Measurements from ENCODE around the gene MYO15B.

Gene MYO15B

DNA sequence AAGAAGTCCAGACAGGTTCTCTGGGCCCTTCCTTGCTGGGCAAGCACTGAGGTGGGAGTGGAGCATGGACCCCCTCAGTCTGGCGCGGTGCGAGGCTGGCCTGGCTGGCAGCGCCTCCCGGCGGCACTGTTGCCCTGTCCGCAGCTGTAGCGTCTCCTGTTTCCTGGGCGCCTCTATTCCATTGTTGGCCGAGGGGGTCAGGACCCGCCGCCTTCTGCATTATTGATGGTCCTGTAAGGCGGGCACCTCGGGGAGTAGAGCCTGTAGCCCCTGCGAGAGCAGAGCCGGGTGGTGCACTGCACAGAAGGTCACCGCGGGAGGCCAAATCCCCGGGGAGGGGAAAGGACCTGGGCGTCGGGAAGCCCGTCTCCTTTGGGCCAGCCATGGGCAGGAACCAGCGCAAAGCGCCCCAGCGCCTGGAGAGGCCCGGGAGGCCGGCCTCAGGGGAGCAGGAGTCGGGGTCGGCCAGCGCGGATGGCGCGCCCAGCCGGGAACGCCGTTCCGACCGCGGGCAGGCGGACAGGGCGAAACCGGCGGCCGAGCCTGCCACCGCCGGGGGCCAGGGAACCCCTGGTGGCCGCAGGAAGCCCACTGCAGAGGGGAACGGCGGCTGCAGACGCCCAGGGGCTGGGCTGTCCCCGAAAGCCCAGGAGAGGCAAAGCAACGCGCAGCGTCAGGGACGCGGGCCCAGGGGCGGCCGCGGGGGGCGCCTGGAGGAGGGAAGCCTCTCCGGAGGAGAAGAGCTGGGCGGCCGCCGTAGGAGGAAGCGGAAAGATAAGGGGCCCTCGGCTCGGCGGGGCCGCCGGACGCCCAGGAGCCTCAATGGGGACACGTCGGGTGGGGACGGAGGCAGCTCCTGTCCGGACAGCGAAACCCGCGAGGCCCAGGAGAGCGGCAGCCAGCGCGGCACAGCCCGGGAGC lies at the start of gene MYO15B:
TSS of gene MYO15B (plus strand) at position 126 of the 921 bp plus-strand sequence. CDS start at position 384, 258 bp downstream.
- in situ Hi-C loops (cut with MboI; ENCODE audit: low sequenced_read_pairs, unreplicated experiment): no loop called here
- TF ChIP-seq, protein P1, sequence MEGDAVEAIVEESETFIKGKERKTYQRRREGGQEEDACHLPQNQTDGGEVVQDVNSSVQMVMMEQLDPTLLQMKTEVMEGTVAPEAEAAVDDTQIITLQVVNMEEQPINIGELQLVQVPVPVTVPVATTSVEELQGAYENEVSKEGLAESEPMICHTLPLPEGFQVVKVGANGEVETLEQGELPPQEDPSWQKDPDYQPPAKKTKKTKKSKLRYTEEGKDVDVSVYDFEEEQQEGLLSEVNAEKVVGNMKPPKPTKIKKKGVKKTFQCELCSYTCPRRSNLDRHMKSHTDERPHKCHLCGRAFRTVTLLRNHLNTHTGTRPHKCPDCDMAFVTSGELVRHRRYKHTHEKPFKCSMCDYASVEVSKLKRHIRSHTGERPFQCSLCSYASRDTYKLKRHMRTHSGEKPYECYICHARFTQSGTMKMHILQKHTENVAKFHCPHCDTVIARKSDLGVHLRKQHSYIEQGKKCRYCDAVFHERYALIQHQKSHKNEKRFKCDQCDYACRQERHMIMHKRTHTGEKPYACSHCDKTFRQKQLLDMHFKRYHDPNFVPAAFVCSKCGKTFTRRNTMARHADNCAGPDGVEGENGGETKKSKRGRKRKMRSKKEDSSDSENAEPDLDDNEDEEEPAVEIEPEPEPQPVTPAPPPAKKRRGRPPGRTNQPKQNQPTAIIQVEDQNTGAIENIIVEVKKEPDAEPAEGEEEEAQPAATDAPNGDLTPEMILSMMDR (IDR thresholded peaks at IDR 0.05; ENCODE audit: borderline replicate concordance, control extremely low read depth, extremely low read depth, insufficient read depth, missing control alignments): no peak
- peak; percentile 72 for DNase-seq (ENCODE audit: low spot score)

DNA sequence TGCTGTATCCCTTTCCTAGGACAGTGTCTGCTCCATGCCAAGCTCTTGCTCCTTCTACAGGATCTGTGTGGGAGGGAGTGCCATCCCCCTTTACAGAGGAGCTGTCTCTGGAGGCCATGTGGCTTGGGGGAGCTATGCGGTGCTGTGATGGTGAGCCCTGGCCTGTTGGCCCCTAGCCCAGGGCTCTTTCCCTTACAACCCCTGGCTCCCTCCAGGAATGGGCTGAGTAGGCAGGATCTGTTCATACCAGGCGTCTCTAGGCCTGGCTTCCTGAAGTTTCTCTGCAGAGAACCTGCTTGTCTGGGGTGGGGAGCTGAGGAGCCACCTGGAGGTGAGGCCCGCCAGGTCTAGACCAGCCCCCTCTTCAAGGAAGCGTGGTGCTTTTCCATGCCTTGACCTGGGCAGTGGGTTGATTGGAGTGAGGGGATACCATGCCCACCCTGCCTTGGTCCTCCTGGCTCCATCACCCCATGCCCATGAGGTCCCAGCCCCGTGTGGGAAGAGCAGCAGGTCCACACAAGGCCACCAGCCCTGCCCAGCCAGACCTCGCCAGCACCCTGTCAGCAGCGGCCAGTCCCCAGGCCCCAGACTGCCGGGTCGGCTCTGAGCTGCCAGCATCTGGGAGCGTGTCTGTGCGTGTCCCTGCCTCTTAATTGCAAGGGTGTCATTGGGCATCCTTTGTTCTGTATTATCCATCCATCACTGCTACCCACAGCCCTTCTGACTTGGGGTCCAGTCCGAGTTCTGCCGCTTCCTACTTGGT lies 47.5 kb upstream of the MYO15B start:
- TF ChIP-seq, protein P1 (IDR thresholded peaks at IDR 0.05; ENCODE audit: borderline replicate concordance, control extremely low read depth, extremely low read depth, insufficient read depth, missing control alignments): no peak
- in situ Hi-C loops (cut with MboI; ENCODE audit: low sequenced_read_pairs, unreplicated experiment): no loop called here
- DNase-seq (ENCODE audit: low spot score): no peak

DNA sequence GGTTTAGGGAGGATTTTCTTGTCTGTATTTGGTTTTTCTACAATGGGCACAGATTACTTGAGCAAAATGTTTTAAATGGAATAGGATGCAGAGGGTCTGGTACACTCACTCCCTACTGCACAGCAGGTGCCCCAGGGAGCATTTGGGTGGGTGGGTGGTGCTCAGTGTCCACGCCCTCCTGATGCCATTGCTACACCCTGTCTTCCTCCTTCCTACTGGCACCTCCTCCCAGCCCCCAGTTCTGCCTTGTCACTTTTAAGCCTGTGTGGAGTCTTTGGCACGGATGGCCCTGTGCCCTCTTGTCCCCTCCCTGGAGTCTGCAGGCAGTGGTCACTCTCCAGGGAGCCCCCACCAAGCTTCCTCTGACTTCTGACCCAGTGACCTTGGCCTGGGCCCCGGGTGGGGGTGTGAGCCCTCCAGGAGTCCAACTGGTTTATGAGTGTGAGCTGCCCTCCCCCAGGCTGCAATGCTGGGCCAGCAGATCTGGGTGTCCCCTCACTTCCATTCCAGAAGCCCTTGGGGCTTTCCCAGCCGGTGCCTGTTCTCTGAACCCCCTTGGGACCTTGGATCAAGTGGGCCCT lies 46.6 kb upstream of the MYO15B start:
- DNase-seq (ENCODE audit: low spot score): no peak
- TF ChIP-seq, protein P1 (IDR thresholded peaks at IDR 0.05; ENCODE audit: borderline replicate concordance, control extremely low read depth, extremely low read depth, insufficient read depth, missing control alignments): no peak
- in situ Hi-C loops (cut with MboI; ENCODE audit: low sequenced_read_pairs, unreplicated experiment): no loop called here

DNA sequence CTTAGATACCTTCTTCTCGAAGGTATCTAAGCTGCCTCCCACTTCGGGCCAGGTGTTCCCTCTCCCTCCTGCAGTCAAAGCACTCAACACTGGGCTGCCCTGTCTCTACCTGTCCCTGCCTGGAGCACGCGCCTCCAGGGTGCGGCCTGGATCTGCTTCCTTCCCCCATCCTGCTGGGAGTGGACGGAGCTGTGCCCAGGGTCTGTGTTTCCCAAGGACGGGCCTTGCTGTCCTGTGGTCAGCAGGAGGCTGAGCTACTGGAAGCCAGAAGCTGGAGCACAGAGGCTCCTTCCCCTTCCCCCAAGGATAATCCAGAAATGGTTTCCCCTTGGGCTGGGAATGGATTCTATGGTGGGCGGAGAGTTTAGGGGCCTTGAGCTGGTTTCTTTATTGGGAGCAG lies 45.4 kb upstream of the MYO15B start:
- TF ChIP-seq, protein P1 (IDR thresholded peaks at IDR 0.05; ENCODE audit: borderline replicate concordance, control extremely low read depth, extremely low read depth, insufficient read depth, missing control alignments): no peak
- in situ Hi-C loops (cut with MboI; ENCODE audit: low sequenced_read_pairs, unreplicated experiment): no loop called here
- DNase-seq (ENCODE audit: low spot score): no peak

DNA sequence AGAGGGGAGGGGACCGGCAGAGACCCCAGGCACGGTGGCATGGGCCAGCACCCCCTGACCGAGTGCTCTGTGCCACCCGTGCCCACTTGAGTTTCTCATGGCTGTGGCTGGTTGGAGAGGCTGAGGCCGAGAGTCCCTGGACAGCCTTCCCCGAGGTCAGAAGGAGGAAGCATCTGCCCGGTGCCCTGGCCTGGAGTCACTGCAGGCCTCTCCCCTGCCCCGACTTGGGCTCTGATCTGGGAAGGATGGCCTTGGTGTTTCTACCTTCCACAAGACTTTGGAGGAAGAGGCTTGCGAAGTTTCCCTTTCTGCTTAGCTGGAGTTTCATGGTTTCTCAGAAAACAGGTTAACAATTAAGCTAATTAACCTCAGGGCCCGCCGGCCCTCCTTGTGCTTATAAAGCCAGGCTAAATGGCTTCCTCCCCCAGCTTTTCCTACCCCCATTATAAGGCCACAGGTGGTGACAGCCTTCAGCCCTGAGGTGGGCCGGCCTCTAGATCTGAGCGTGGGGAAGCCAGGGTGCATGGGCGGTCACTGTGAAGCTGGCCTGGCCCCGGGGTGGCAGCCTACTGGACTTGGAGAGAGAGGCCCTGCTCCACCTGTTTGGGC lies 44.8 kb upstream of the MYO15B start:
- no peak for DNase-seq (ENCODE audit: low spot score)
- TF ChIP-seq, protein P1 (IDR thresholded peaks at IDR 0.05; ENCODE audit: borderline replicate concordance, control extremely low read depth, extremely low read depth, insufficient read depth, missing control alignments): no peak
- in situ Hi-C loops (cut with MboI; ENCODE audit: low sequenced_read_pairs, unreplicated experiment): no loop called here

DNA sequence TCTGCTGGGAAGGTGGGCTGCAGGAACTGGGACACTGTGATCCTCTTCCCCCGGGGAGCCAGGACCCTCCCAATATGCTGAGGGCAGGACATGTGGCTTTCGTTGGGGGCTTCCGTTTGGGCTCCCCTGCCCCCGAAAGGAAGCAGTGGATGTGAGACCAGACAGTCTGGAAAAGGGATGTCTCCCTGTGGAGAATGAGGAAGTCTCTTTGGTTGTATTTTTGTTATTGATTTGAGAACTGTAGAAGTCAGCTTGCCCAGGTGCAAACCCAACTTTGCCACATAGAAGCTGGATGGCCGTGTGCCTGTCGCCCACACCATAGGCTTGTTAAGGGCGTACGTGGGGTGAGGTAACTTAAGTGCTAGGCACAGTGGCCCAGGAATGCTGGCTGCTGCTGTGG lies 43.4 kb upstream of the MYO15B start:
- DNase-seq (ENCODE audit: low spot score): no peak
- TF ChIP-seq, protein P1 (IDR thresholded peaks at IDR 0.05; ENCODE audit: borderline replicate concordance, control extremely low read depth, extremely low read depth, insufficient read depth, missing control alignments): no peak
- in situ Hi-C loops (cut with MboI; ENCODE audit: low sequenced_read_pairs, unreplicated experiment): no loop called here
